NOMO-1 (cell line): ENCODE results near the gene CRB2.
"Not testable (repeated sequence)": the region's sequence is repeated elsewhere in the genome, so short reads cannot be mapped to it uniquely, and the experiment has no call there.

Experiments used
- DNase-seq, 2 experiments: peaks; one replicate each; lab custom pipeline; 2025; ENCODE audit not compliant: unreplicated experiment in 2 of 2; lab: John Stamatoyannopoulos, UW

Gene CRB2

GRCh38 chr9:123327697-123328100 is 28.3 kb upstream of the CRB2 start:
- no peak for DNase-seq

- DNase-seq = no peak
Measured at GRCh38 chr9:123329329-123329955, 26.6 kb upstream of the CRB2 start.

- no peak for DNase-seq
Measured at GRCh38 chr9:123331346-123332060, 24.5 kb upstream of the CRB2 start.

- DNase-seq = not testable (repeated sequence)
Measured at GRCh38 chr9:123333058-123333669, 22.8 kb upstream of the CRB2 start.

GRCh38 chr9:123334639-123335038 is 21.4 kb upstream of the CRB2 start:
- no peak for DNase-seq

GRCh38 chr9:123335193-123335985 is 20.6 kb upstream of the CRB2 start:
- no peak for DNase-seq

- DNase-seq = no peak
Measured at GRCh38 chr9:123335986-123336329, 20.0 kb upstream of the CRB2 start.

GRCh38 chr9:123336449-123336848 is 19.5 kb upstream of the CRB2 start:
- DNase-seq = no peak

GRCh38 chr9:123336959-123337358 is 19.0 kb upstream of the CRB2 start:
- no peak for DNase-seq

GRCh38 chr9:123337971-123338370 is 18.0 kb upstream of the CRB2 start:
- no peak for DNase-seq

GRCh38 chr9:123338710-123339665 is 17.0 kb upstream of the CRB2 start:
- DNase-seq = peak; percentile 9 to 45

- no peak for DNase-seq
Measured at GRCh38 chr9:123339666-123340510, 16.1 kb upstream of the CRB2 start.

GRCh38 chr9:123341816-123342215 is 14.2 kb upstream of the CRB2 start:
- DNase-seq = no peak

GRCh38 chr9:123342247-123342646 is 13.8 kb upstream of the CRB2 start:
- DNase-seq = no peak

- DNase-seq = no peak
Measured at GRCh38 chr9:123343443-123344191, 12.4 kb upstream of the CRB2 start.

GRCh38 chr9:123344192-123344949 is 11.6 kb upstream of the CRB2 start:
- peak in 1 of 2 experiments; percentile 23 for DNase-seq

- DNase-seq = no peak
Measured at GRCh38 chr9:123345567-123345955, 10.4 kb upstream of the CRB2 start.

GRCh38 chr9:123346026-123346425 is 10.0 kb upstream of the CRB2 start:
- no peak for DNase-seq
